ENCODE measurements around the gene QTRT2. TPM values are rescaled to one million over a fixed set of nuclear protein-coding genes. Genes with fewer than 3 reads are reported as not detected.

QTRT2 gene
- total and polyA plus RNA-seq, 9 of the 15 experiments (the other 6 are each of a cell fraction or from before 2014, with no cell fraction given): 10.2 to 25.1 (median 17.3) TPM

DNA sequence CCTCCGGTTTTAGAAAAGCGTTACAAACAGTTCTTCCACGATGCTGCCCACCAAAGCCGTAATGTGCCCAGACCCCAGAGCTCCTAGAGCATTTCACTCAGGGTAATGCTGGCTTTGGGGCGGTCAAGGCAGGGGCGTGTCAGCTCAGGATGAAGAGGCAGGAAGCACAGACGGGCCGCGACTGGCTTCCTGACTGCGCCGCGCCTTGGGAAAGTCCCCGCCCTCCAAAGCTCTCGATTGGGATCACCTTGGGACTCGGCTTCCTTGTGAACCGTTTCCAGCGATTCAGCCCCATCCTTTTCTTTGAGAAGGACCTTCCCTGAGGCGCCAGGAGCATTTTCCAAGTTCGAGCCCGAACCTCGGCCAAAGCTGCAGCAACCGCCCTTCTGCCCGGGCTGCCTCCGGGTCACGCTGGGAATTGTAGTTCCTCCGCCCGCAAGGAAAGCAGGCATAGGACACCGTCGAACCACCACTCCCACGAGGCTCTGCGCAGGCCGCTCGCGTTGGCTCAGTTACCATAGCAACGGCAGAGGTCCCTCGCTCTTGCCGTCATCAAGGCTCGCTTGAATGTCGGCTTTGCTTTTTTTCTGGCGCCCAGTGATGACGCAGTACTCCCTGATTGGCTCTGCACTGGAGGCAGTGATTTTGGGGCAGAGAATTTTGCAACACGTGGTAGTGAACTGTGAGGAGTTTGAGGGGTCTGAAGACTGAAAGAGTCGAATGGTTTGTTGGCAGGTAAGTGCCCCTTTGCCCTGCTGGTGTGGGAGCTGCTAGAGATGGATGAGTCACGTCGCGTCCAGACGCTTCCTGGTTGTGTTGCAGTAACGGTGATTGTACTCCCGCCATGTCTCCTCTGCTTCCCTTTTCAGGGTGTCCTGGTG is at the start of gene QTRT2, which contains the start of gene CCDC191 (continued):
- TF ChIP-seq ZNF143 (CRISPR knock-in tag; IDR thresholded peaks at IDR 0.05) (peak; percentile 98), TBL1XR1 (IDR thresholded peaks at IDR 0.05; ENCODE audit: low read length in 2 of 2) (peak in 1 of 2 experiments; percentile 84; a peak in 1 of 4 replicates), RB1 (IDR thresholded peaks at IDR 0.05; ENCODE audit: low read depth) (no peak), ZNF695 (CRISPR knock-in tag; IDR thresholded peaks at IDR 0.05) (no peak), LARP7 (IDR thresholded peaks at IDR 0.05) (no peak; the same call in 1 of the 2 replicates), KDM5B (IDR thresholded peaks at IDR 0.05; ENCODE audit: insufficient replicate concordance, low read depth, low read length) (no peak), SIX5 (IDR thresholded peaks at IDR 0.05; ENCODE audit: borderline replicate concordance in 1 of 2, insufficient read depth in 1 of 2, low read depth in 1 of 2, low read length in 2 of 2) (peak; percentile 83 to 87), ARID1B (IDR thresholded peaks at IDR 0.05) (no peak), PHF8 (IDR thresholded peaks at IDR 0.05; ENCODE audit: borderline replicate concordance, low read length) (peak; percentile 48; the same call in 1 of the 2 replicates), NFATC3 (IDR thresholded peaks at IDR 0.05) (no peak), TBP (optimal IDR thresholded peaks at IDR 0.05; ENCODE audit: low read depth, low read length) (no peak), ETV6 (IDR thresholded peaks at IDR 0.05; ENCODE audit: borderline replicate concordance in 1 of 2, low read depth in 2 of 2, low read length in 1 of 2) (no peak), ETV6 (CRISPR knock-in tag; IDR thresholded peaks at IDR 0.05; ENCODE audit: borderline replicate concordance) (no peak), GTF2F1 (IDR thresholded peaks at IDR 0.05; ENCODE audit: low read depth, low read length) (no peak), ZNF444 (CRISPR knock-in tag; IDR thresholded peaks at IDR 0.05) (no peak), HDAC2 (IDR thresholded peaks at IDR 0.05) (peak; percentile 96), C11orf30 (IDR thresholded peaks at IDR 0.05; ENCODE audit: low read depth) (peak; percentile 90), ZKSCAN8 (CRISPR knock-in tag; IDR thresholded peaks at IDR 0.05) (no peak), FIP1L1 (IDR thresholded peaks at IDR 0.05; ENCODE audit: low read depth, low read length, poor library complexity, severe bottlenecking) (no peak), JUND (IDR thresholded peaks at IDR 0.05; ENCODE audit: borderline replicate concordance, low read depth, low read length) (no peak), JUND (tag; IDR thresholded peaks at IDR 0.05; ENCODE audit: borderline replicate concordance, low read depth, low read length) (peak; percentile 51; the same call in 2 of the 3 replicates), SRF (CRISPR knock-in tag; IDR thresholded peaks at IDR 0.05) (0 out of 4 replicates have a peak, but pooled peaks of 1 of the 2 experiments have one; percentile 16), NFIX (CRISPR knock-in tag; IDR thresholded peaks at IDR 0.05; ENCODE audit: low read depth) (no peak), MTA1 (IDR thresholded peaks at IDR 0.05; ENCODE audit: borderline replicate concordance) (peak; percentile 99), MXI1 (IDR thresholded peaks at IDR 0.05; ENCODE audit: low read depth, low read length) (peak; percentile 86), PCBP2 (IDR thresholded peaks at IDR 0.05; ENCODE audit: low read depth, low read length, poor library complexity, severe bottlenecking) (no peak), ATF7 (IDR thresholded peaks at IDR 0.05) (peak; percentile 68), TCF15 (CRISPR knock-in tag; IDR thresholded peaks at IDR 0.05) (no peak)
- TF ChIP-seq, protein P1, sequence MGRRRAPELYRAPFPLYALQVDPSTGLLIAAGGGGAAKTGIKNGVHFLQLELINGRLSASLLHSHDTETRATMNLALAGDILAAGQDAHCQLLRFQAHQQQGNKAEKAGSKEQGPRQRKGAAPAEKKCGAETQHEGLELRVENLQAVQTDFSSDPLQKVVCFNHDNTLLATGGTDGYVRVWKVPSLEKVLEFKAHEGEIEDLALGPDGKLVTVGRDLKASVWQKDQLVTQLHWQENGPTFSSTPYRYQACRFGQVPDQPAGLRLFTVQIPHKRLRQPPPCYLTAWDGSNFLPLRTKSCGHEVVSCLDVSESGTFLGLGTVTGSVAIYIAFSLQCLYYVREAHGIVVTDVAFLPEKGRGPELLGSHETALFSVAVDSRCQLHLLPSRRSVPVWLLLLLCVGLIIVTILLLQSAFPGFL (CRISPR knock-in tag; IDR thresholded peaks at IDR 0.05): no peak

Measured in K562 (cell line).